GM19455 (cell line): ENCODE measurements around the gene TOMM6.

Experiments
- ATAC-seq: cut with Tn5 transposase; IDR thresholded peaks from one replicate; pipeline ENCODE4 v1.9.1; 2021; ENCODE audit not compliant: unreplicated experiment

TOMM6 gene

GRCh38 chr6:41821266-41821665 is 33.8 kb downstream of the TOMM6 start:
- no peak for ATAC-seq

GRCh38 chr6:41822021-41822420 is 34.5 kb downstream of the TOMM6 start:
- ATAC-seq: no peak

- ATAC-seq: no peak
Observed at GRCh38 chr6:41823178-41823577, 35.7 kb downstream of the TOMM6 start.

GRCh38 chr6:41824571-41825569 is 37.4 kb downstream of the TOMM6 start:
- no peak for ATAC-seq

- no peak for ATAC-seq
Observed at GRCh38 chr6:41826343-41827022, 39.0 kb downstream of the TOMM6 start.

GRCh38 chr6:41832263-41832662 is 44.8 kb downstream of the TOMM6 start:
- ATAC-seq: no peak

GRCh38 chr6:41836022-41836659 is 48.6 kb downstream of the TOMM6 start:
- ATAC-seq: no peak

GRCh38 chr6:41836660-41837052 is 49.2 kb downstream of the TOMM6 start:
- ATAC-seq: no peak
